Prostate gland (tissue), 2 donors: ENCODE data around the gene MIS18A.

Experiments
- CTCF ChIP-seq, 4 experiments: fragments of 200-600 bp in 2 of 4; fragments of 450-650 bp in 2 of 4; sonication (generic) in 2 of 4; IDR thresholded peaks; 1 replicate in 3 of 4; 2 replicates in 1 of 4; pipeline ENCODE4 v1.5.1; 2016 to 2019; ENCODE audit warnings: antibody characterized with exemption in 4 of 4, mild to moderate bottlenecking in 2 of 4, moderate library complexity in 2 of 4
- POLR2A ChIP-seq: fragments of 450-650 bp; IDR thresholded peaks from one replicate; pipeline ENCODE4 v1.6.1; 2016; ENCODE audit warnings: antibody characterized with exemption, mild to moderate bottlenecking

GRCh38 chr21:32304998-32305397 lies 26.1 kb upstream of the MIS18A start:
- no peak for TF ChIP-seq CTCF (IDR thresholded peaks at IDR 0.05)
- no peak for TF ChIP-seq POLR2A
